ENCODE data around the gene HEMK1.

HEMK1 gene

DNA sequence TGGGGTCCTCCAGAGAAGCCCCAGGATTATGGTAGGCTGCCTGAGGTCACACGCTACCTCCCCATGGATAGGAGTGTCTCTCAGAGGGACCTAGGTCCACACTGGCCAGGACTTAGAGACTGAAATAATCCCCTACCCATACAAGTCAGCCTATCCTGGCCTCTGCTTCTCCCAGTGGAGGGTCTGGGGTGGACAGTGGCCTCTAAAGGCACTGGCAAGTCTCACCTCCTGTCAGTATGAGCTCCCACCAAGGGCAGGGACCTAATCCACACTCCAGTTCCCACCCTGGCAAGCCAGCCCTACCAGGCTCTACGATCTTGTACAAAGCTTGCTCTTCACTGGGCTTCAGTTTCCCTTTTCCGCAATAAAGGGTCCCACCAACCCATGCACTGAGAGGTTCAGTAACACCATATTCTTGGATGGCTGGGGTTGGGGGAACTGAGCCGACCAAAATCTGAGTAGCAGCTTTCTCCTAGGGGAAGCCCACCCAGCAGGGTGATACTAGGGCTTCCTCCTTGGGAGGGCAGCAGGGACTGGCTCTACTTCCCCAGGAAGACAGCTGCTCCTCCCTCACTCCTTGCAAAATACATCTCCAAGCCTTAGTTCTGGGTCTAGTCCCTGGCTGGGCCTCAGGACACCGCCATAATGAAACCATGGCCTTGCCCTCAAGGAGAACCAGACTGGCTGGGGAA is 39.9 kb downstream of the HEMK1 start:
- H3K4me1 Mint-ChIP-seq, result peaks cover 59% of the 10 kb centered on the region
- no peaks in the 10 kb centered on the region for H3K9me3 Mint-ChIP-seq
- peaks cover 88% of the 10 kb centered on the region for H3K36me3 Mint-ChIP-seq (ENCODE audit: low read depth)
- DNase-seq (no peak), ATAC-seq (no peak)
- H3K4me3 Mint-ChIP-seq, result peak overlapping the region; percentile 100
- peaks cover 2% of the 10 kb centered on the region for H3K27me3 Mint-ChIP-seq
- peak overlapping the region; percentile 100 for H3K27ac Mint-ChIP-seq

DNA sequence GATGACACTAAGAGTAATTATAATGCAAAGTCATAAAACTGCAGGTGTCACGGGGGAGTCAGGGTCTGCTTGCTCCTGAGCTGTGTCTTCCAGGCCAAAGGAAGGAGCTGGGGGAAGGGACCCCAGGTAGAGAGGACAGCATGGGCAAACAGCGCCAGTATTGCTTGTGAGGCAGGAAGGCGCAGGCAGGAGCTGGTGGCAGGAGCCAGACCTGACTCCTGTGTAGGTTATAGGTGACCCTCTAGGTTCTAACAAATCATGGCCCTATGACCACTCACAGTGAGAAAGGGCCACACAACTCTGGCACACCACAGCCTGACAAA is 40.4 kb downstream of the HEMK1 start:
- DNase-seq (peak; percentile 20), ATAC-seq (no peak)
- Mint-ChIP-seq H3K27ac (peak overlapping the region; percentile 100), H3K4me3 (peak overlapping the region; percentile 100), H3K4me1 (peaks cover 59% of the 10 kb centered on the region), H3K36me3 (ENCODE audit: low read depth) (peaks cover 86% of the 10 kb centered on the region), H3K27me3 (peaks cover 2% of the 10 kb centered on the region), H3K9me3 (no peaks in the 10 kb centered on the region)

DNA sequence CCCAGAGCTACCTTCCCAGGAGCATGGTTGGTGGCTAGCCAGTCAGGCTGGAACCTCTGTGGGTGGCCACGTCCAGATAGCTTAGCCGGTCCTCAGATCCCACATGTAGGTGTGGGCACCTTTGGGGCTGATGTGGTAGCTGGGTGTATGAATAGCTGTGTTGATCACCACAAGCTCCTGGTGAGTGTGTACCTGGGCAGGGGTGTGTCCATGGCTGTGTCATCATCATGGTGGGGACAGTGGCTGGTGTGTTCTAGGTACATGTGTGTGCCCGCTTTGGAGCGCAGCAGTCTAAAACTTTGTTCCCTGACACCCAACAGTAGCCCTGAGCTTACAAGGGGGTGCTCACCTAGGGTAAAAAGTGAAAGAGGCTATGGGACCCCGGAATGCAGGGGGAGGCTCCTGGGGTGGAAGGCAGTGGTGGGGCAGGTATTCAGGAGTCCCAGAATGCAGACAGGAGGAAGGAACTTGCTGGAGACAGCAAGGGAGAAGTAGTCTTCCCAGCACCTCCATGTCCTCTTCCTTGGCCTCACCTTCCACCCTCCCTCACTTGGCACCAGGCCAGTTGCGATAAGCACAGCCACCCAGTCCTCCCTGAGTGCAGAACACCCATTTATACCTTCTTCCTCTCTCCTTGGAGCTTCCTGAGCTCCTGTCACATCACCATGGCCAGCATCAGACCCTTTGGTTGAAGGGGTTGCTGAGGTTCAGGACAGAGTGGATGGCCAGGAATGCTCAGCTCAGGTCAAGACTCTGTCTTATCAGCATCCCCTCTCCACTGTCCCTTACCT is 41.1 kb downstream of the HEMK1 start:
- Mint-ChIP-seq H3K27me3 (peaks cover 2% of the 10 kb centered on the region), H3K4me3 (peak overlapping the region; percentile 100), H3K27ac (peak overlapping the region; percentile 100), H3K4me1 (peaks cover 57% of the 10 kb centered on the region), H3K9me3 (no peaks in the 10 kb centered on the region), H3K36me3 (ENCODE audit: low read depth) (peaks cover 80% of the 10 kb centered on the region)
- DNase-seq, result peak; percentile 49
- ATAC-seq, result no peak

DNA sequence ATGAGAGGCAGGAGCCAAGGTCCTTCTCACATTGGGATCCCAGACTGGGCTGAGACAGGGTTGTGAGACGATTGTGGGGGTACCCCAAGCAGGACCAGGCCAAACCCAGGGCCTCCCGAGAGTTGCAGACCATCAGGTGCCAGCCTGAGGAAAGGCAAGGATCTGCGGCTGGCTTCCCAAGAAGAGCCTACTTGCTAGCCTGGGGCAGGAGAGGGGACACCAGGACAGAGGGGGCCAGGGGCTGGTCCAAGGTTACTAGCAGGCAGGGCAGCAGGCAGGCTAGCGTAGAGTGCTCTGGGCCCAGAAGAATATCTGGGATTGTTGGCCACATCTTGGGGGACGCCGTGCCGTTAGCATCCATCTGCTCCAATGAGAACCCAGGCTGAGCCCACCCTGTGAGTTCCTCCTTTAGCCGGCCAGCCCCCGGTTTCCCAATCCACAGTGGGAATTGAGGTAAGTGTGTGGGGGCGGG is 41.7 kb downstream of the HEMK1 start:
- ATAC-seq (no peak), DNase-seq (no peak)
- Mint-ChIP-seq H3K4me3 (peak overlapping the region; percentile 100), H3K36me3 (ENCODE audit: low read depth) (peaks cover 73% of the 10 kb centered on the region), H3K9me3 (no peaks in the 10 kb centered on the region), H3K27ac (peak overlapping the region; percentile 100), H3K4me1 (peaks cover 57% of the 10 kb centered on the region), H3K27me3 (peaks cover 2% of the 10 kb centered on the region)

DNA sequence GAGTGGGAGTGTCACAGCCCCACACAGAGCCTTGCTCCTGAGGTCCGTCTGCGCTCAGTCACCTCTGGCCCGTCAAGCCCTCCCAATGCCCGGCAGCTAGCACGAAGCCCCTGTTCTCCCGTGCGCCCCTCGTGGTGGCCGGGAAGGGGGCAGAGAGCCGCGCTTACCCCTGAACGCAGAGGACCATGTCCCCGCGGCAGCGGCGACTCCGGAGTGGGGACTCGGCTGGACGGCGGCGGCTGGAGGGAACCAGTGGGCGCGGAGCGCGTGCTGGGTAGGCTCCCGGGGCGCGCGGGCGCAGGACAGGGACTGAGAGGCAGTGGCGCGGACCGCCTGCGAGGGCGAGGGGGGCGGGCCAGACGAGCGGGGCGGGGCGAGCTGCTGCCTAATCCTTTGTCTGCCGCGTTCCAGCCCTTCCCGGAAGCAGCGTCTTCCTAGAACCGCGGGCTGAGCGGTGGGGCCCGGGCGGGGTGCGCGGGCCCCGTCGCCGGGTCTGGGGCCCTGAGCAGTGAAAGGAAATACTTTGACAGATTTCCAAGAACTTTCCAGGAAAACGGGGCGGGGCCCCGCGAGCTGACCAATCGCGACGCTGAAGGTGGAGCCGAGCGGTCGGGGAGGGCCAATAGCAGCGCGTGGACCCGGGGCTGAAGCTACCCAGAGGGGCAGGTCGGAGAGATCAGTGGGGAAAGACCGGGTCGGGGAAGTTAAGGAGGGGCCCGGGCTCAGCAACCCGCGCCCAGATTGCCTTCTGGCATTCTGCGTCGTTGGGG is 42.3 kb downstream of the HEMK1 start, which contains the start of gene CISH:
CISH (minus strand) TSS at position 311 of the 770 bp plus-strand sequence; CDS start at position 187, 124 bp downstream.
- Mint-ChIP-seq H3K4me1 (peaks cover 57% of the 10 kb centered on the region), H3K36me3 (ENCODE audit: low read depth) (peaks cover 67% of the 10 kb centered on the region), H3K27me3 (peaks cover 2% of the 10 kb centered on the region), H3K4me3 (peak within 1 kb of the TSS; percentile 100), H3K9me3 (no peaks in the 10 kb centered on the region), H3K27ac (peak within 1 kb of the TSS; percentile 100)
- ATAC-seq, result peak; percentile 73
- DNase-seq, result peak; percentile 98

DNA sequence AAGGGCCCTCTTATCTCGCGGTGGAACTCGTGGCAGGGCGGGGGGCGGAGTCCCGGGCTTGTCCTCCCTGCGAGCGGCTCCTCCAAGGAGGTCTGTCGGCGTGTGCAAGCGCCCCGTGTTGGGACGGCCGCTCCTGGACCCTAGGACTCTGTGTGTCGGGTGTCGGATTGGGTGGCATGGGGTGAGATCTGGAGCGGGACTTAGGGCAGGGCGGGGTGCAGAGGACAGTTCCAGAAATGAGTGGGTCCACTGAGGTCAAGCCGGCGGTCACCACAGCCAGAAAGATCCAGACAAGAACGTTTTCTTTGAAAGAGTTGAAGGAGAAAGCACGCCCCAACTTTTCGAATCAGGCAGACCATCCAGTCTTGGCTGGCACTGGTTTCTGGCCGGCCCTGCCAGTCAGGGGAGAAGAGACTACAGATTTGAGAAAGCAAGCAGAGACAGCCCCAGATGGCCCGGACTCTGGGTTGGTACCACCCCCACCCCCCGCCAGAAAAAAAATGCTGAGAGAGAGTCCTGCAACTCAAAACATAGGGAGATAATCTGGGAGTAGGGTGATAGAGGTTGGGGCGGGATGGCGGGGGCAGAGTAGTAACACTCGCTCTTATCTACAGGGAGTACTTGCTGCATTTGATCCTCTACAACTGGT is 43.0 kb downstream of the HEMK1 start:
- H3K4me1 Mint-ChIP-seq, result peaks cover 54% of the 10 kb centered on the region
- H3K36me3 Mint-ChIP-seq (ENCODE audit: low read depth), result peaks cover 60% of the 10 kb centered on the region
- ATAC-seq, result no peak
- H3K9me3 Mint-ChIP-seq, result no peaks in the 10 kb centered on the region
- H3K27me3 Mint-ChIP-seq, result peaks cover 2% of the 10 kb centered on the region
- peak overlapping the region; percentile 100 for H3K27ac Mint-ChIP-seq
- no peak for DNase-seq
- H3K4me3 Mint-ChIP-seq, result peak overlapping the region; percentile 100

DNA sequence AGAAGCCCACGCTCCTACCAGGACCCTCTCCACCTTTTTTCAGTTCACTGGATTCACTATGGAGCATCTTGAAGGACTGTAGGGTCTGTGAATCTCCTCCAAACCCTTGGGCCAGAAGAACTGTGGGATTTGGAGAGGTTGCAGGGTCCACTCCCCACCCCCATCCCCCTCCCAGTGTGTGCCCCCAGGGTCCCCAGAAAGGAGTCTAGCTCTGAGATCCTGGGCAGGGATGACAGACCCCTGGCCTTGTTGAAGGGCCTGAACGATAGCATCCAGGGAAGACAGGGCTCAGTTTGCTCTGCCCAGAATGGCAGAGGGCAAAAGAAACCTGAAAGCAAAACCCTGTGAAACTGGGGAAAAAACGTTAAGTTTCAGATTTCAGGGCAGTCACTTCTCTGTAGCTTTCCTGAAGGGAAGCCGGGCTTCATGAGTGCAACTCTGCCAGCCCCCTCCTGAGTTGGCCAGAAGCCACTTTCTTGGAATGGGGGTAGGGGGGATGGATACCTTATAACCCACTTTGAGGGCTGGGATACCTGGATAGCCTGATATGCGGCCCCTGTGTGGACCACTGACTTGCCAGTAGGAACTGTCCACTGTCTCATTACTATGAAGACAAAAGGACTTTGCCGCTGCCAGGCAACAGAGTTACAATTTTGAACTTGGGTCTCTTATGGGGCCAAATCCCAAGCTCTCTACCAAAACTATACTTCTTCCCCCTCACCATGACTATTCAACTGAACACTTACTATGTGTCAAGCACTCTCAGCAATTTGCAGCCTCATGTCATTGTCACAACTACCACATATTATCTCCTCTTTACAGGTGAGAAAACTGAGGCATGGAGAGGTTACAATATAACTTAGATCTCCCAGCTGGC is 43.9 kb downstream of the HEMK1 start:
- Mint-ChIP-seq H3K9me3 (no peaks in the 10 kb centered on the region), H3K27me3 (peaks cover 2% of the 10 kb centered on the region), H3K27ac (peak overlapping the region; percentile 100), H3K4me1 (peaks cover 54% of the 10 kb centered on the region), H3K4me3 (peak overlapping the region; percentile 100), H3K36me3 (ENCODE audit: low read depth) (peaks cover 51% of the 10 kb centered on the region)
- ATAC-seq (no peak), DNase-seq (peak; percentile 19)

DNA sequence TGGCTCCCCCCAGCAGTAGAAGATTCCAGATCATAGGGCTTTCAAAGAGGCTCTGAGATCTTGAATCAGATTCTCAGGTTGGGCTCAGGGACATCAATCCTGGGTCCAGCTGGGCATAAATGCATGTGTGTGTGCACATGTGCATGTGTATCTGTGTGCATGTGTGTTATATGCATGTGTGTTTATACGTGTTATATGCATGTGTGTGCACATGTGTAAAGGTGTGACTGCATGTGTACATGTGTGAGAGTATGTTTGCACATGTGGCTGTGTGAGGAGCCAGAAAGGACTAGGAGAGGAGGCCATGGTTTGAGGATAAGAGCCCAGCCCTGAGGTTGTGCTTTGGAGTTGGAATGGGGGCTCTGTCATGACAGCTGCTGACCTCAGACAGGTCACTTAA is 45.9 kb downstream of the HEMK1 start:
- Mint-ChIP-seq H3K4me3 (peak overlapping the region; percentile 84), H3K36me3 (ENCODE audit: low read depth) (peaks cover 41% of the 10 kb centered on the region), H3K27me3 (peaks cover 2% of the 10 kb centered on the region), H3K27ac (peak overlapping the region; percentile 90), H3K4me1 (peaks cover 64% of the 10 kb centered on the region), H3K9me3 (no peaks in the 10 kb centered on the region)
- ATAC-seq, result no peak
- no peak for DNase-seq

DNA sequence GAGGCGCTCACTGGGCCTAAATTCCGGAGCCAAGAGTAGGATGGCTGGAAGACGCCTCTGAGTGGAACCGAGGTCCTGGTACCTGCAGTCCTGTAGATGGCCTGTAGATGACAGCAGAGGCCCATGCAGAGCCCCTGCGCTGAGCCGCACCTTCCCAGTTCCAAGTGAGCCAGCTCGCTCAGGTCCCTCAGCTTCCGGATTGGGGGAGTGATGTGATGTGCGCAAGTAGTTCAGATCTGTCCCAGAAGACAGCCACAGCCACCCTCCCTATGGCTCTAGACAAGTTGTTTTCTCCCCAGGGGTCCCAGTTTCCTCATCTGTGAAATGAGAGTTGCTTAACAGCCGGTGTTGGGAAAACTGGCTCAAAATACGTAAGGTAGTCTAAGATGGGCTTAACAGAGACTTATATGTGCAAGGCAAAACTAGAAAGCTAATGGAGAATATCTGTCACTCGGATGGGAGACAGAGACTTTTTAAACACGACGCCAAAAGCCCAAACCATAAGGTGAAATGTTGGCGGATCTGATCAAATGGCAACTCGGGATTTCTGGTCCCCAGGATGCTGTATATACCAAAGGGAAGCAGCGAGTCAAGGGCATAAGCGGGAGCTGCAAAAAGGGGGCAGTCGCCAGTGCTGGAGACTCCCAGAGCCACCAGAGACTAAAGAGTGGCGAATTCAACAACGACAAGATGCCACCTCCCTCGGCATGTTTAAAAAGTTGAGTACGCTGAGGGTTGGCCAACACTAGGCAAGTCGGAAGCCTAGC is 46.9 kb downstream of the HEMK1 start:
- DNase-seq (peak; percentile 87), ATAC-seq (peak; percentile 26)
- Mint-ChIP-seq H3K27me3 (peaks cover 2% of the 10 kb centered on the region), H3K9me3 (no peaks in the 10 kb centered on the region), H3K4me1 (peaks cover 72% of the 10 kb centered on the region), H3K4me3 (peak overlapping the region; percentile 84), H3K36me3 (ENCODE audit: low read depth) (peaks cover 41% of the 10 kb centered on the region), H3K27ac (peak overlapping the region; percentile 90)

DNA sequence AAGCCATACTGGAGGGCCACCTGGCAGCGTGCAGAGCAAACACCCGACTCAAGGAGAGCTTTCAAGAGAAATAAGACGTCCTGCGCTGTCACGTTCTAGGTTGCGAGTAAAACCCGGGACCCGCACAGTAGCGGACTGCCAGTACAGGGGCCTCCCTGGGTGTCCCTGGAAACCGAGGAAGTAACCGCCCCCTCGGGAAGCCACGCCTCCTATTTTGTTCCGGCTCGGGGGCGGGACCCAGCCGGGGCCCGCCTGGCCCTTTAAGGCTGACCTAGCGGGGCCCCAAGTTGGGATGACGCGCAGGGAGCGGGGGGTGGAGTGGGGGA is 47.4 kb downstream of the HEMK1 start:
- peak; percentile 96 for DNase-seq
- no peaks in the 10 kb centered on the region for H3K9me3 Mint-ChIP-seq
- H3K27ac Mint-ChIP-seq, result peak overlapping the region; percentile 90
- H3K27me3 Mint-ChIP-seq, result peaks cover 2% of the 10 kb centered on the region
- peaks cover 40% of the 10 kb centered on the region for H3K36me3 Mint-ChIP-seq (ENCODE audit: low read depth)
- peaks cover 72% of the 10 kb centered on the region for H3K4me1 Mint-ChIP-seq
- peak overlapping the region; percentile 84 for H3K4me3 Mint-ChIP-seq
- ATAC-seq, result peak; percentile 53

DNA sequence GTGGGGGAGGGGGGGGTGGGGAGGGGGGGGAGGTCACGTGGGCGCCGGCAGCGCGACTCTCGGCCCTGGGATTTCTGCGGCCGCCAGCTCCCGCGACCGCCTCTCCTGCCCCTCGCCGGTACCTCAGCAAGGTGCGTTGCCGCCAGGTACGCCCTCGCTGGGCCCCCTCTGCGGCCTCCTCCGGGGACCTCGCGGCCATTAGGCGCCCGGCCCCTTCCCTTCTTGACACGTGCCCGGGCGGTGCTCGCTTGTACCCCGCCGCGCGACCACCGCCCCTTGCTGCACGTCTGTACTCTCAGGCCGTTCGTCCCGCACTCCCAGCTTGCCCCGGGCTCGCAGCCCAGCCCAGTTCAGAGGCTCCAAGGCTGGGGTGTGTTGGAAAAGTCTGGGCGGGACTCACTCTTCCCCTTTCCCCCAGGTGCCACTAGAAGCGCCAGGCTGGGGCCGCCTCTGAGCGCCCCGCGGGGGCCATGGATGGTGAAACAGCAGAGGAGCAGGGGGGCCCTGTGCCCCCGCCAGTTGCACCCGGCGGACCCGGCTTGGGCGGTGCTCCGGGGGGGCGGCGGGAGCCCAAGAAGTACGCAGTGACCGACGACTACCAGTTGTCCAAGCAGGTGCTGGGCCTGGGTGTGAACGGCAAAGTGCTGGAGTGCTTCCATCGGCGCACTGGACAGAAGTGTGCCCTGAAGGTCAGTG is 47.9 kb downstream of the HEMK1 start, which contains the start of gene MAPKAPK3:
MAPKAPK3 (plus strand) TSS at position 56 of the 696 bp plus-strand sequence; CDS start at position 471, 415 bp downstream.
- H3K9me3 Mint-ChIP-seq, result no peaks in the 10 kb centered on the region
- peak within 1 kb of the TSS; percentile 84 for H3K4me3 Mint-ChIP-seq
- H3K27me3 Mint-ChIP-seq, result no peaks in the 10 kb centered on the region
- H3K27ac Mint-ChIP-seq, result peak within 1 kb of the TSS; percentile 90
- peak; percentile 0 for ATAC-seq
- H3K36me3 Mint-ChIP-seq (ENCODE audit: low read depth), result peaks cover 36% of the 10 kb centered on the region
- peaks cover 71% of the 10 kb centered on the region for H3K4me1 Mint-ChIP-seq
- DNase-seq, result peak; percentile 49

DNA sequence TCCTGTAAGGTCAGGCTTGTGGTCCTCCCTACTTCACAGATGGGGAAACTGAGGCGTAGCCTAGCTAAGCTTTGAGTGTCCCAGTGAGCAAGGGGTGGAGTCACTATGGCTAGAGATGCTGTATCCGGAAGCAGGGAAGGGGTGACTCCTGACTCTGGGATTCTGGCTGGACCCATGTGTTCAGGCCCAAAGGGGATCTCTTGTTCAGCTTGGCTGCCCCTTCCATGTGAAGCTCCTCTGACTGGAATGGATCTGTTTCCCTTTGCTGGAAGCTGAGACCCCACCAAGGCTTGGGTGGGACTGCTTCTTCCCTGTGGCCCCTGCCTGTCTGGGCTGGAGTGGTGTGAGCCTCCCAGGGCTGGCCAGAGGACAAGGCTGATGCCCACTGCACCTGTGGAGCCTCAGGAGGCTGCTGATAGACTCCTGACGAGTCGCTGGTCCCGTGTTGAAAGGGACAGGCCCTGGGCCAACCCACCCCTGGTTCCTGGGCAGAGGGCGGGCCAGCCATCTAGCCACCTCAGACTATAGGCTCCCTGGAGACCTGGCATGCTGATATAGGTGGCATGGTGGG is 48.7 kb downstream of the HEMK1 start:
- Mint-ChIP-seq H3K27me3 (no peaks in the 10 kb centered on the region), H3K36me3 (ENCODE audit: low read depth) (peaks cover 35% of the 10 kb centered on the region), H3K4me1 (peaks cover 72% of the 10 kb centered on the region), H3K4me3 (peak overlapping the region; percentile 84), H3K9me3 (no peaks in the 10 kb centered on the region), H3K27ac (peak overlapping the region; percentile 88)
- ATAC-seq, result no peak
- peak; percentile 29 for DNase-seq
